NOMO-1 treated with DMSO at 0.1 percent for 48 hours (cell line): ENCODE results near the gene MAF.
A peak's percentile ranks its signal among the peaks of the same experiment; 100 is the strongest.

Source experiments
- DNase-seq: peaks from one replicate; lab custom pipeline; 2025; ENCODE audit not compliant: unreplicated experiment; lab: John Stamatoyannopoulos, UW

MAF gene

GRCh38 chr16:79613009-79613408, 12.5 kb upstream of the MAF start:
- DNase-seq = no peak

- no peak for DNase-seq
Observed at GRCh38 chr16:79612207-79612606, 11.7 kb upstream of the MAF start.

GRCh38 chr16:79610771-79611170, 10.2 kb upstream of the MAF start:
- DNase-seq = no peak

GRCh38 chr16:79609861-79610260, 9.3 kb upstream of the MAF start:
- DNase-seq = no peak

- DNase-seq = no peak
Observed at GRCh38 chr16:79608976-79609375, 8.4 kb upstream of the MAF start.

- DNase-seq = no peak
Observed at GRCh38 chr16:79607587-79607986, 7.0 kb upstream of the MAF start.

- no peak for DNase-seq
Observed at GRCh38 chr16:79605999-79606398, 5.5 kb upstream of the MAF start.

- no peak for DNase-seq
Observed at GRCh38 chr16:79603055-79603454, 2.5 kb upstream of the MAF start.

GRCh38 chr16:79602628-79603014, 2.1 kb upstream of the MAF start:
- no peak for DNase-seq

GRCh38 chr16:79601931-79602627, 1.5 kb upstream of the MAF start:
- peak; percentile 60 for DNase-seq

GRCh38 chr16:79601092-79601930, 774 bp upstream of the MAF start:
- no peak for DNase-seq

- peak; percentile 35 for DNase-seq
Observed at GRCh38 chr16:79599837-79600637, 500 bp downstream of the MAF start.

GRCh38 chr16:79599256-79599836, 1.2 kb downstream of the MAF start:
- DNase-seq = no peak

- peak; percentile 44 for DNase-seq
Observed at GRCh38 chr16:79598348-79599181, 2.0 kb downstream of the MAF start.

- DNase-seq = no peak
Observed at GRCh38 chr16:79598063-79598347, 2.5 kb downstream of the MAF start.

GRCh38 chr16:79597277-79598062, 3.1 kb downstream of the MAF start:
- DNase-seq = no peak

- DNase-seq = no peak
Observed at GRCh38 chr16:79595931-79596450, 4.5 kb downstream of the MAF start.

- DNase-seq = no peak
Observed at GRCh38 chr16:79595231-79595641, 5.3 kb downstream of the MAF start.

GRCh38 chr16:79593754-79594153, 6.8 kb downstream of the MAF start:
- no peak for DNase-seq
